OCI-LY1 (cell line): ENCODE data around the gene UGCG.

Experiments
- H2AFZ ChIP-seq: fragments of 200-600 bp; sonication (generic), shearing (Covaris generic); 2 replicates; pipeline ENCODE4 v1.6.0; 2014; ENCODE audit warnings: antibody characterized with exemption, mild to moderate bottlenecking, low read length
- H3F3A ChIP-seq: fragments of 200-600 bp; sonication (generic), shearing (Covaris generic); 2 replicates; pipeline ENCODE4 v1.6.0; 2014; ENCODE audit warnings: mild to moderate bottlenecking, antibody characterized with exemption, low read length, moderate library complexity; ENCODE audit not compliant: insufficient read depth
- H3K27ac ChIP-seq: fragments of 200-600 bp; sonication (generic); 2 replicates; pipeline ENCODE4 v1.5.1; 2014; ENCODE audit warnings: low read length, mixed run types, mild to moderate bottlenecking, low read depth; ENCODE audit not compliant: poor library complexity, severe bottlenecking
- H3K27me3 ChIP-seq: fragments of 200-600 bp; sonication (generic); 2 replicates; pipeline ENCODE4 v1.6.0; 2014; ENCODE audit warnings: antibody characterized with exemption, mild to moderate bottlenecking, low read length, moderate library complexity; ENCODE audit not compliant: insufficient read depth
- H3K36me3 ChIP-seq: fragments of 200-600 bp; sonication (generic); 2 replicates; pipeline ENCODE4 v1.6.1; 2014; ENCODE audit warnings: mild to moderate bottlenecking, antibody characterized with exemption, low read length, moderate library complexity, mixed read lengths; ENCODE audit not compliant: insufficient read depth
- H3K4me1 ChIP-seq: fragments of 200-600 bp; sonication (generic); 2 replicates; pipeline ENCODE4 v1.5.1; 2014; ENCODE audit warnings: mild to moderate bottlenecking, low read length, moderate library complexity; ENCODE audit not compliant: insufficient read depth, severe bottlenecking
- H3K4me2 ChIP-seq: fragments of 200-600 bp; sonication (generic), shearing (Covaris generic); 2 replicates; pipeline ENCODE4 v1.6.1; 2014; ENCODE audit warnings: low read length
- H3K4me3 ChIP-seq: fragments of 200-600 bp; sonication (generic); 2 replicates; pipeline ENCODE4 v1.5.1; 2014; ENCODE audit warnings: low read length, low read depth, mild to moderate bottlenecking, mixed read lengths; ENCODE audit not compliant: poor library complexity, severe bottlenecking
- H3K79me2 ChIP-seq: fragments of 200-600 bp; shearing (Covaris generic); 2 replicates; pipeline ENCODE4 v1.6.1; 2016; ENCODE audit warnings: mixed run types, low read length, mixed read lengths; ENCODE audit not compliant: insufficient read depth
- H3K9ac ChIP-seq: fragments of 200-600 bp; sonication (generic), shearing (Covaris generic); 2 replicates; pipeline ENCODE4 v1.6.1; 2014; ENCODE audit warnings: mild to moderate bottlenecking, low read length, mixed read lengths
- H3K9me2 ChIP-seq: fragments of 200-600 bp; sonication (generic), shearing (Covaris generic); 2 replicates; pipeline ENCODE4 v1.6.1; 2014; ENCODE audit warnings: low read depth, mild to moderate bottlenecking, low read length, mixed read lengths
- H3K9me3 ChIP-seq: fragments of 200-600 bp; shearing (Covaris generic); 2 replicates; pipeline ENCODE4 v1.6.1; 2014; ENCODE audit warnings: low read length, mixed read lengths
- H4K20me1 ChIP-seq: fragments of 200-600 bp; sonication (generic), shearing (Covaris generic); 2 replicates; pipeline ENCODE4 v1.6.0; 2016; ENCODE audit warnings: mild to moderate bottlenecking, low read length; ENCODE audit not compliant: insufficient read depth
- CTCF ChIP-seq: fragments of 200-600 bp; sonication (generic), shearing (Covaris generic); IDR thresholded peaks from 2 replicates; pipeline ENCODE4 v1.5.1; 2017; ENCODE audit warnings: mild to moderate bottlenecking, antibody characterized with exemption, low read length, moderate library complexity, mixed read lengths
- EZH2 ChIP-seq: fragments of 200-600 bp; sonication (generic), shearing (Covaris generic); IDR thresholded peaks from 2 replicates; pipeline ENCODE4 v1.8.0; 2017; ENCODE audit warnings: borderline replicate concordance, mixed run types, mild to moderate bottlenecking, antibody characterized with exemption, low read length, moderate library complexity, mixed read lengths

The UGCG gene

GRCh38 chr9:111926421-111926875 is 29.8 kb downstream of the UGCG start:
- Histone ChIP-seq H3K9ac (no peak overlapping the region), H3K4me3 (no peak overlapping the region), H3F3A (peaks cover 11% of the 10 kb centered on the region), H3K79me2 (0 out of 2 replicates have a peak, but pooled peaks cover 5% of the 10 kb centered on the region), H3K27ac (peak overlapping the region; percentile 78), H3K36me3 (peaks cover 51% of the 10 kb centered on the region), H3K4me2 (peak overlapping the region; percentile 41; the same call in 1 of the 2 replicates), H2AFZ (no peak overlapping the region), H3K9me2 (no peaks in the 10 kb centered on the region), H3K9me3 (no peaks in the 10 kb centered on the region), H3K4me1 (peaks cover 62% of the 10 kb centered on the region), H3K27me3 (no peaks in the 10 kb centered on the region), H4K20me1 (no peaks in the 10 kb centered on the region)
- TF ChIP-seq EZH2 (no peak), CTCF (no peak)

GRCh38 chr9:111928359-111928720 is 31.7 kb downstream of the UGCG start:
- Histone ChIP-seq H3K27me3 (no peaks in the 10 kb centered on the region), H3K9me3 (no peaks in the 10 kb centered on the region), H3K4me2 (no peak overlapping the region), H4K20me1 (no peaks in the 10 kb centered on the region), H3K27ac (no peak overlapping the region), H3F3A (peaks cover 11% of the 10 kb centered on the region), H3K79me2 (no peaks in the 10 kb centered on the region), H3K9ac (no peak overlapping the region), H3K4me3 (no peak overlapping the region), H2AFZ (no peak overlapping the region), H3K9me2 (no peaks in the 10 kb centered on the region), H3K4me1 (peaks cover 43% of the 10 kb centered on the region), H3K36me3 (peaks cover 59% of the 10 kb centered on the region)
- TF ChIP-seq EZH2, result no peak
- no peak for TF ChIP-seq CTCF

GRCh38 chr9:111934747-111935146 is 38.1 kb downstream of the UGCG start:
- no peak overlapping the region for H3K4me2 ChIP-seq
- no peaks in the 10 kb centered on the region for H3K79me2 ChIP-seq
- no peaks in the 10 kb centered on the region for H3K9me2 ChIP-seq
- H3K27me3 ChIP-seq, result no peaks in the 10 kb centered on the region
- H3K9me3 ChIP-seq, result no peaks in the 10 kb centered on the region
- no peaks in the 10 kb centered on the region for H4K20me1 ChIP-seq
- H3K9ac ChIP-seq, result no peak overlapping the region
- H2AFZ ChIP-seq, result no peak overlapping the region
- TF ChIP-seq CTCF, result no peak
- TF ChIP-seq EZH2, result no peak
- H3K27ac ChIP-seq, result no peak overlapping the region
- no peak overlapping the region for H3K4me3 ChIP-seq
- H3K36me3 ChIP-seq, result peaks cover 60% of the 10 kb centered on the region
- peaks cover 14% of the 10 kb centered on the region for H3K4me1 ChIP-seq
- H3F3A ChIP-seq, result no peaks in the 10 kb centered on the region
